Bronchial epithelial cell (primary cell): ENCODE results near the gene ZNF200. TPM values are rescaled to one million over a fixed set of nuclear protein-coding genes. Genes with fewer than 3 reads are reported as not detected.
"Not testable (repeated sequence)": the region's sequence is repeated elsewhere in the genome, so short reads cannot be mapped to it uniquely, and the experiment has no call there.

Source experiments
- DNase-seq: peaks from one replicate; pipeline ENCODE4 v3.0.0-alpha.2; 2010; ENCODE audit warnings: low read depth
- FAIRE-seq: peaks from 2 replicates; lab custom pipeline; 2011; peaks lifted over from hg19 to GRCh38; lab: Jason Lieb, UNC
- H3K27me3 ChIP-seq: 2 replicates; pipeline ENCODE4 v1.5.1; 2011; ENCODE audit warnings: low read length; ENCODE audit not compliant: control insufficient read depth, insufficient read depth
- H3K36me3 ChIP-seq: 2 replicates; pipeline ENCODE4 v1.5.1; 2011; ENCODE audit warnings: low read length; ENCODE audit not compliant: control insufficient read depth, insufficient read depth
- H3K4me3 ChIP-seq: 2 replicates; pipeline ENCODE4 v1.5.1; 2011; ENCODE audit warnings: mild to moderate bottlenecking, low read depth, low read length, control low read depth
- total RNA-seq: library from RNA; depleted of rRNA; stranded (reverse); fragments of >200 nt; gene quantifications from 2 replicates; pipeline ENCODE4 v1.2.1, GENCODE V29; 2014
- TF ChIP-seq, protein P1 (sequence below): IDR thresholded peaks from 2 replicates; pipeline ENCODE4 v1.5.1; 2011; ENCODE audit warnings: mild to moderate bottlenecking, moderate library complexity, low read length, control low read depth, inconsistent platforms; ENCODE audit not compliant: insufficient read depth, severe bottlenecking

ZNF200 gene
- total RNA-seq, 1 donor from 2014 or later = 9.5 TPM

DNA sequence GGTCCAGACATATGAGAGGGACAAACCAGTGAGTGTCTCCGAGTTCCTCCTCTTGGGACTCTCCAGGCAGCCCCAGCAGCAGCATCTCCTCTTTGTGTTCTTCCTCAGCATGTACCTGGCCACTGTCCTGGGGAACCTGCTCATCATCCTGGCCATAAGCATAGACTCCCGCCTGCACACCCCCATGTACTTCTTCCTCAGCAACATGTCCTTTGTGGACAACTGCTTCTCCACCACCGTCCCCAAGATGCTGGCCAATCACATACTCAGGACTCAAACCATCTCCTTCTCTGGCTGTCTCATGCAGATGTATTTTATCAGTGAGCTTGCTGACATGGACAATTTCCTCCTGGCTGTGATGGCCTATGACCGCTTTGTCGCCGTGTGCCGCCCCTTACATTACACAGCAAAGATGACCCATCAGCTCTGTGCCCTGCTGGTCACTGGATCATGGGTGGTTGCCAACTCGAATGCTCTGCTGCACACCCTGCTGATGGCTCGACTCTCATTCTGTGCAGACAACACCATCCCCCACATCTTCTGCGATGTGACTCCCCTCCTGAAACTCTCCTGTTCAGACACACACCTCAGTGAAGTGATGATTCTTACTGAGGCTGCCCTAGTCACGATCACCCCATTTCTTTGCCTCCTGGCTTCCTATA, 19.2 kb downstream of the ZNF200 start:
- peak; percentile 92 for FAIRE-seq
- TF ChIP-seq, protein P1, sequence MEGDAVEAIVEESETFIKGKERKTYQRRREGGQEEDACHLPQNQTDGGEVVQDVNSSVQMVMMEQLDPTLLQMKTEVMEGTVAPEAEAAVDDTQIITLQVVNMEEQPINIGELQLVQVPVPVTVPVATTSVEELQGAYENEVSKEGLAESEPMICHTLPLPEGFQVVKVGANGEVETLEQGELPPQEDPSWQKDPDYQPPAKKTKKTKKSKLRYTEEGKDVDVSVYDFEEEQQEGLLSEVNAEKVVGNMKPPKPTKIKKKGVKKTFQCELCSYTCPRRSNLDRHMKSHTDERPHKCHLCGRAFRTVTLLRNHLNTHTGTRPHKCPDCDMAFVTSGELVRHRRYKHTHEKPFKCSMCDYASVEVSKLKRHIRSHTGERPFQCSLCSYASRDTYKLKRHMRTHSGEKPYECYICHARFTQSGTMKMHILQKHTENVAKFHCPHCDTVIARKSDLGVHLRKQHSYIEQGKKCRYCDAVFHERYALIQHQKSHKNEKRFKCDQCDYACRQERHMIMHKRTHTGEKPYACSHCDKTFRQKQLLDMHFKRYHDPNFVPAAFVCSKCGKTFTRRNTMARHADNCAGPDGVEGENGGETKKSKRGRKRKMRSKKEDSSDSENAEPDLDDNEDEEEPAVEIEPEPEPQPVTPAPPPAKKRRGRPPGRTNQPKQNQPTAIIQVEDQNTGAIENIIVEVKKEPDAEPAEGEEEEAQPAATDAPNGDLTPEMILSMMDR = no peak
- no peak overlapping the region for H3K4me3 ChIP-seq
- no peaks in the 10 kb centered on the region for H3K36me3 ChIP-seq
- DNase-seq = no peak
- no peaks in the 10 kb centered on the region for H3K27me3 ChIP-seq

DNA sequence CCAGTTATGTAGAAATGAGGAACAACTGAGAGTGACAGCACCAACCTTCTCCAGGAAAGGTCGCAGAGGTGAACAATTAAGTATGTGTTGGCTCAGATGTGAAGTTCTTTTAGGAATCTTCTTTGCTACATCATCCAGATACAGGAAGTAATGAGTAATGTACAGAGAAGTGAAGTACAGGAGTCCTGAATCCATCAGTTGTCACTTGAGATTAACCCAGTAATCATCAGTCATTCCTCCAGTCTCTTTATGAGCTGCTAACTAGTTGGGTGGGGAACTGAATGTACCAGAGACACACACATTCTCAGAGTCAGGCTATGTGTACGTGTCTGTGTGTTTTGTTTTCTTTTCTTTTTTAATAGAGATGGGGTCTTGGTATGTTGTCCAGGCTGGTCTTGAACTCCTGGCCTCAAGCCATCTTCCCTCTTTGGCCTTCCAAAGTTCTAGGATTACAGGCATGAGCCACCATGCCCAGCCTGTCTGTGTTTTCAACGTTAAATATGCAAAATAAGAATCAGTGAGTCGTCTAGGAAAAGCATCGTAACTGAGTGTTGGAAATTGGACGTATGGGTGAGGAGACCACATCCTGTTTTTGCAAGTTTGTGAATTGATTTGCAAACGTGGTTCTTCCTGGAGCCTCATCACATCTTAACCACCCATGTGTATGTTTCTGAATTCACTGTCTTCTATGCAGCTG, 19.9 kb downstream of the ZNF200 start:
- FAIRE-seq (peak; percentile 18), DNase-seq (peak; percentile 14)
- Histone ChIP-seq H3K4me3 (no peak overlapping the region), H3K27me3 (no peaks in the 10 kb centered on the region), H3K36me3 (no peaks in the 10 kb centered on the region)
- TF ChIP-seq, protein P1 = no peak

DNA sequence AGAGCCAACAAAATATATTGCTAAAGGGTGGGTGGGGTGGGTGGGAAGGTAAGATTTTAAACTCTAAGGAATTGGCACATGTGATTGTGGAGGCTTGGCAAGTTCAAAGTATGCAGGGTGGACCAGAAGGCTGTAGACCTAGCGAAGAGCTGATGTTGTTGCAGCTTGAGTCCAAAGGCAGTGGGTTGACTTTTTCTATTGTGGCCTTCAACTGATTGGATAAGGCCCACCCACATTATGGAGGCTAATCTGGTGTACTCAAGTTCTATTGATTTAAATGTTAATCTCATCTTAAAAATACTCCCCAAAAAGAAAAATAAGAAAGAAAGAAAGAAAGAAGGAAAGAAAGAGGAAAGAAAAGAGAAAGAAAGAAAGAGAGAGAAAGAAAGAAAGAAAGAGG, 22.4 kb downstream of the ZNF200 start:
- Histone ChIP-seq H3K27me3 (no peaks in the 10 kb centered on the region), H3K36me3 (no peaks in the 10 kb centered on the region), H3K4me3 (no peak overlapping the region)
- DNase-seq = no peak
- TF ChIP-seq, protein P1 = no peak
- no peak for FAIRE-seq

DNA sequence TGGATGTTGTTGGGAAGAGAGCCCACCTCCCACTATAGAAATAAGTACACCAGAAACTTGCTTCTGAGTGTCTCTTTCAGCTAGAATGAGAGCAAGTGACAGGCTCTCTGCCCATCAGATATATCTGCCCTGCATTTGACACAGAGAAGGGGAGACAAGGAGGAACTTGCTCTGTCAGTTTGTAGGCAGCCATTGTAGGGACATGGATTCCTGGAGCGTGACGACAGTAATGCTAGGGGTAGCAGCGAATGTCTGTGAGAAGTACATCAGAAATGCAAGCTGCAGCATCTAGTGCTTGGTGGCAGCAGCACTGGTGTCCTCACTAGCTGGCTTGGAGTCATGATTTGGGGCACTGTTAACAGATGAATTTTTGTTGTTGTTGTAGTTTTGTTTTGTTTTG, 23.0 kb downstream of the ZNF200 start:
- FAIRE-seq (peak; percentile 32), DNase-seq (no peak)
- no peak overlapping the region for H3K4me3 ChIP-seq
- H3K27me3 ChIP-seq = no peaks in the 10 kb centered on the region
- TF ChIP-seq, protein P1 = no peak
- no peaks in the 10 kb centered on the region for H3K36me3 ChIP-seq

DNA sequence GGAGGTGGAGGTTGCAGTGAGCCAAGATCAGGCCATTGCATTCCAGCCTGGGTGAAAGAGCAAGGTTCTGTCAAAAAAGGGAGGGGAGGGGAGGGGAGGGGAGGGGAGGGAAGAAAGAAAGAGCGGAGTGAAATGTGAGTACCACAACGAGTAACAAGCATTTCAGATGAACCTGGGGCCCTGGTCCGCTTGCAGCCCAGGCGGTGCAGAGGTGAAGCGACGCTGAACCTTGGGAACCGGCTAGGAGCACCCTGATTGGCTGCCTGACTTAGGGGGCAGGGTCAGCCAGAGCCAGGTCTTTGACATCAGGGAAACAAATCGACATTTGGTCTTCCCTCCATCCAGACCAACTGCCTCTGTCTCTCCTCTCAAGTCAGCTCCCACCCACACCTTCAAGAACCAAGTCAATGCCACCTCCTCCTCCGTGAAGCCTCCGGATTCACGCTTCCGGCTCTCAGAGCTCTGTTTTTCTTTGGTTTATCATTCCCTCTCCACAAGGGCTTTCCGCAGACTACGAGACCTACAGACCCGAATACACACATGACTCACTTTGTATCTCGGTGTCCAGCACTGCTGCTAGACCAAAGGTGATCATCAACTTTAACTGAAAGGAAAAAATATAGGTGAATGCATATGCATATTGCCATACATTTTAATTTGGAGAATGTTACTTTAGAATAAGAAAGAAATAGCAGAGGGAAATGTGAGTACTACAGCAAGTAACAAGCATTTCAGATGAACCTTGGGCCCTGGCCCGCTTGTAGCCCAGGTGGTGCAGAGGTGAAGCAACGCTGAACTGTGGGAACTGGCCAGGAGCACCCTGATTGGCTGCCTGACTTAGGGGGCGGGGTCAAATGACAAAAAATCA, 27.6 kb downstream of the ZNF200 start:
- no peaks in the 10 kb centered on the region for H3K36me3 ChIP-seq
- FAIRE-seq (no peak), DNase-seq (no peak)
- H3K27me3 ChIP-seq = no peaks in the 10 kb centered on the region
- TF ChIP-seq, protein P1 = no peak
- no peak overlapping the region for H3K4me3 ChIP-seq

DNA sequence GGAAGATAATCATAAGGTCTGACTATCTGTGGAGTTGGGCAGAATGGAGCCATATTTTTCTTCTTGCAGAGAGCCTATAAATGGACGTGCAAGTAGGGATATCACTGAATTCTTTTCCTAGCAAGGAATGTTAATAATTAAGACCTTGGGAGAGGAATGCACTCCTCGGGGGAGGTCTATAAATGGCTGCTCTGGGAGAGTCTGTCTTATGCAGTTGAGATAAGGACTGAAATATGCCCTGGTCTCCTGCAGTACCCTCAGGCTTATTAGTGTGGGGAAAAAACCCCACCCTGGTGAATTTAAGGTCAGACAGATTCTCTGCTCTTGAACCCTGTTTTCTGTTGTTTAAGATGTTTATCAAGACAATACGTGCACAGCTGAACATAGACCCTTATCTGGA, 29.0 kb downstream of the ZNF200 start:
- H3K27me3 ChIP-seq, H3K4me3 ChIP-seq, H3K36me3 ChIP-seq, FAIRE-seq, DNase-seq: not testable (repeated sequence)
